Posterior vena cava (tissue), 2 donors: ENCODE results near the gene ZNHIT6. TPM values are rescaled to one million over a fixed set of nuclear protein-coding genes. Genes with fewer than 3 reads are reported as not detected.

Experiments used
- DNase-seq: peaks from one replicate; pipeline ENCODE4 v3.0.0-alpha.2; 2020; ENCODE audit warnings: low spot score
- intact Hi-C, 2 donors: fragments of 100-400 bp; cut with DNase I; formaldehyde crosslinking; loops; one replicate each; pipeline versions ENCODE4 v1.14.1 to v1.14.2; 2022 to 2023
- total RNA-seq, 2 donors: library from RNA; stranded (reverse); fragmentation: NEBNext Ultra II Directional; extraction: Animal tissue kit (Norgen Biotek cat#: 25700); gene quantifications; one replicate each; pipeline ENCODE4 v1.2.1, GENCODE V29; 2021
- donor health status: DM: yes; HTN: yes; CAD: no.
- donor health status: DM: yes; HTN: yes; CAD: no.

The ZNHIT6 gene
- total RNA-seq, 2 donors from 2014 or later = 21.0 to 23.5 TPM

GRCh38 chr1:85604298-85604997 lies 103.8 kb downstream of the ZNHIT6 start:
- intact Hi-C loops = no loop called here
- DNase-seq = no peak

DNA sequence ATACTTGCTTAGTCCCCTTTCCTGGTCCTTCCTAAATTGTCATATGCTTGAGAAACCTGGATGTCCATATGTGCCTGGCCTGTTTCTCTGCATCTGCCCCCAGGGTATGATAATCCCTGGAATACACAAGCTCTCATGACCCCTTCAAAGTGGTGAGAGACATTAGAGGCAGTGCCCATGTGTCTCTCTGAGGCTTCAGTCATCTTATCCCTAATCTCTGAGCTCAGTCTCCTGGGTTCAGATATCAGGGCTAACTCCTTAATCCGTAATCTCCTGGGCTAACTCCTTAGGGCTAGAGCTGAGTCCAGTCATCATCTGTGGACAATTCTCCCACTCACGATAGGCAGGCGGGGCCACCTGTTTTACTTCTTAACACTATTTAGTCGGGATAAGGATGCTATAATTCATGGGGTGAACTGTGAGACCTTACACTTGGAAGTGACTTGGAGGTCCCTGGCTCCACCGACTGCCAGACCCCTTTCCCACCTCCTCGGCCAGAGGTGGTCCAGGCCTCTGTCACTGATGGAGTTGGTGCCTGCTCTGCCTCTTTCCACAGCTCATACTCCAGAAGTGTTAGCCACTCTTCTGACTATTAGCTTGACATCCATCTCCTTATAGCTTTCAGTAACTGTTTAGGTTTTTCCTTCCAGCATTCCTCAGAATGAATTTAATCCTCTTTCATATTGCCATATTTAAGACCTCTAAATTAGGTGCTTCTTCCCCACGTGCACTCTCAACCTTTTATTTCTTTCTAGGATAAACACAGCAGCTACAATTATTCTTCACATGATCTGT lies 105.0 kb downstream of the ZNHIT6 start:
- intact Hi-C loops = no loop called here
- DNase-seq = no peak

DNA sequence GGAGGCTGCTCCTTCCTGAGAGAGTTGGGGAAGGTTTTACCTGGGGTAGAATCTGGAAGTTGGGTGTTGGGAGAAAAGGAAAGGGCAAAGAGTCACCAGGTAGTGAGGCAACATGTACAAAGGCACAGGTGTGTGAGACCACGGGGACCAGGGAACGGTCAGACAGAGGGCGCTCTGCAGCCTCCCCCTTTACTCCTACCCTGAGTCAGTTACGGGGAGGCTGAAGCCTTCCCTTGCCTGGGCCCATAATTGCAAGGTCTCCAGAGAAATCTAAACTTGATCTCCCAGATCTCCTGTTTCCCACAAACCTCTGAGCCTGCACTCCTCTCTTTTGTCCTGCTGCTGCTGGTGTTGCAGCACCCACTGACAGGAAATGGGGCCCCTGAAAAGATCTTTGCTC lies 105.7 kb downstream of the ZNHIT6 start:
- no peak for DNase-seq
- intact Hi-C loops = no loop called here

DNA sequence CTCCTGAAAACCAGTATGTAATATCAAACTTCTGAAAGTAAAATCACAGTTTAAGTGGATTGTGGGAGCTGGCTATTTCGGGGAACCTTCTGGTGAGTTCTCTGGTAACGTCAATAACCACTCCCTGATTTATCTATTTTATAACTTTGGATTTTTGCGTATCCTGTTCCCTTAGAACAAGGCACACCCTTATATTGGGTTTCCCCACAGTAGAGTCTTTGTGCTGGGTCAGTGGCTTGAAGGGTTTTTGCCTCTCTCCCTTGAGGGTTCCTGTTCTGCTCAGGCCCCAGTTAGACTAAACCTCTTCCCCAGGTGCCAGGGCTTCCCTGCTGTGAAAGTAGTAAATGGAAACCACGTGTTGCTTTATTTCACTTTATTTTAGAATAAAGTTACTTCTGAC lies 106.3 kb downstream of the ZNHIT6 start:
- DNase-seq = no peak
- intact Hi-C loops = no loop called here

DNA sequence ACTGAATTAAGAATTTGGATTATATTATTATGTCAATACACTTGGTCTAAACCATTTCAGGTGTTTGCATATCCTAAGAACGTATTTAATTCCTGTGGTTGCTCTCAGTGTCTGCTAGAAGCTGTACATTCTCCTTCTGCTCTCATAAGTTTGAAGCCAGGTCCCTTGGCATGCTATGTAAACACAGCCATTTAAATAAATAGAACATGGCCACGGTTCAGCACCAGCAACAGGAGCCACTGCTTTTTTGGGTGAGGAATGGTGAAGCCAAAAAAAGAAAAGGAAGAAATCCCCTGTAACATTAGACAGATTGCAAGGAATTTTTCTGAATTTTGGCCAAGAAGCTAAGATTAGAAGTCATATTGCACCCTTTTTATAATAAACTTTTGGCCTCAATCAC lies 108.6 kb downstream of the ZNHIT6 start:
- DNase-seq = no peak
- intact Hi-C loops = no loop called here

Other genes starting within 250 kb of the ZNHIT6 start
- gene DDAH1, start 243.3 kb downstream of the ZNHIT6 start, total RNA-seq = 10 to 100 TPM; 31.8 to 46.1 TPM
- 100 to 1,000 TPM; 289 to 751 TPM for gene CCN1, start 127.7 kb downstream of the ZNHIT6 start, total RNA-seq